ENCODE measurements around the gene RASL11B.

Gene RASL11B

DNA sequence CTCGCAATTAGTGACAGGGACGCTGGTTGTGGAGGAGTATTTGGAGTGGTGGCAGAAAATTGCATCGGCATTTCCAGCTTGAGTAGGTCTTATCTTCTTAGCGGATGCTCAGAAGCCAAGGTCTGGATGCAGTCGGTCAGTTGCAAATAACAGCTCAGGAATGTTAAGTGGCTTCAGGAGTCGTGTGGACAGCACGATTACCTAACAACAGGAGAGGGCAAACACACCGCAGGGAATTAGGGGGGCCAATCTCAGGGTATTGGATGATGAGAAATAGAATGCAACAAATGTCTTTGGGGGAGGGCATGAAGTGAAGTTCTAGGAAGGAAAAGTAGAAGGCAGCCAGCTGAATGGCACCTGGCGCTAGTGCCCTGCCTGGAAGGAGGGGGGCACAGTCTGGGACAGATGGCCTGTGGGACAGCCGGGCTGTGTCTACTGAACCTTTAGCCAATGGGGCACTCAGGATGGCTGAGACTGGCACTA lies 11.8 kb downstream of the RASL11B start:
- Histone ChIP-seq H3K27me3 (ENCODE audit: control insufficient read depth in 1 of 2, insufficient read depth in 2 of 2, low read length in 2 of 2) (no peaks in the 10 kb centered on the region), H3K27ac (ENCODE audit: low read length) (no peak overlapping the region), H3K9me3 (ENCODE audit: control insufficient read depth in 2 of 2, low read length in 2 of 2) (no peaks in the 10 kb centered on the region), H3K9ac (ENCODE audit: low read length in 2 of 2) (no peak overlapping the region), H3K4me1 (ENCODE audit: control insufficient read depth, insufficient read depth, low read length) (peaks cover 14% of the 10 kb centered on the region), H3K4me3 (ENCODE audit: low read length in 2 of 2) (no peak overlapping the region), H3K36me3 (ENCODE audit: control insufficient read depth in 2 of 2, insufficient read depth in 2 of 2, low read length in 2 of 2) (no peaks in the 10 kb centered on the region)

DNA sequence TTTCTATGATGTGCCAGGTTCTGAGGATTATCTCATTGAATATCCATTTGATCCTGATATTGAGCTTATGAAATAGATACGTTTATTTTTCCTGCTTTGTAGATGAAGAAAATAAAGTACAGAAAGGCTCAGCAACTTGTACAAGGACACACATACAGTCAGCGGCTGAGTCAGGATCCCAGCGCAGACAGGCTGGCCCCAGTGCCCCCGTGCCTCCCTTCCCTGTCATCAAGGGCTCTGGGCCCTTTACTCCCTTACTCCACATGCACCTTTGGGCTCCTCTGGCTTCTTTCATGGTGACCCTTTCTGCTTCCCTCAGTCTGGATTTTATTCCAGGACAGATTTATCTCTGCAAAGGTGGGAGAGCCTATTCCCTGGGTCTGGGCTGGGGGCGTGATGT lies 12.8 kb downstream of the RASL11B start:
- no peak overlapping the region for H3K27ac ChIP-seq (ENCODE audit: low read length)
- H3K4me3 ChIP-seq (ENCODE audit: low read length in 2 of 2), result no peak overlapping the region
- H3K27me3 ChIP-seq (ENCODE audit: control insufficient read depth in 1 of 2, insufficient read depth in 2 of 2, low read length in 2 of 2), result no peaks in the 10 kb centered on the region
- H3K9ac ChIP-seq (ENCODE audit: low read length in 2 of 2), result no peak overlapping the region
- peaks cover 3% of the 10 kb centered on the region for H3K4me1 ChIP-seq (ENCODE audit: control insufficient read depth, insufficient read depth, low read length)
- H3K36me3 ChIP-seq (ENCODE audit: control insufficient read depth in 2 of 2, insufficient read depth in 2 of 2, low read length in 2 of 2), result no peaks in the 10 kb centered on the region
- H3K9me3 ChIP-seq (ENCODE audit: control insufficient read depth in 2 of 2, low read length in 2 of 2), result no peaks in the 10 kb centered on the region

DNA sequence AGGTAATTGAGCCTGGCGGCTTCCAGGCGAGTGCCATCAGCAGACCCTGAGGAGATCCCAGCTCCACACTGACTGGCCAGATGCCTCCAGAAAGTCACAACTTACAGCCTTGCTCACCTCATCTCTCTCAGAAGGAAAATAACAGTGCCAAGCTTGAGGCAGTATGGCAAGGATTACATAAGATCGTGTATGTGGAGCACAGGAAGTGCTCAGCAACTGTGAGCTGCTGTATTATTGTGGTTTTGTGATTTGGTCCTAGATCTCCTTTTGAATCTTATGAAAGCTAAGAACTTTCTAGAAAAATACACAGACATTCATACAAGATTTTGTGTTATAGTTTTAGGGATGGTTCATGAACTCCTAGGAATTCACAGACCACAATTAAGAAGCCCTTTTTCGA lies 14.0 kb downstream of the RASL11B start:
- no peaks in the 10 kb centered on the region for H3K27me3 ChIP-seq (ENCODE audit: control insufficient read depth in 1 of 2, insufficient read depth in 2 of 2, low read length in 2 of 2)
- H3K4me3 ChIP-seq (ENCODE audit: low read length in 2 of 2), result no peak overlapping the region
- no peaks in the 10 kb centered on the region for H3K36me3 ChIP-seq (ENCODE audit: control insufficient read depth in 2 of 2, insufficient read depth in 2 of 2, low read length in 2 of 2)
- H3K27ac ChIP-seq (ENCODE audit: low read length), result no peak overlapping the region
- H3K4me1 ChIP-seq (ENCODE audit: control insufficient read depth, insufficient read depth, low read length), result no peaks in the 10 kb centered on the region
- H3K9ac ChIP-seq (ENCODE audit: low read length in 2 of 2), result no peak overlapping the region
- H3K9me3 ChIP-seq (ENCODE audit: control insufficient read depth in 2 of 2, low read length in 2 of 2), result no peaks in the 10 kb centered on the region

DNA sequence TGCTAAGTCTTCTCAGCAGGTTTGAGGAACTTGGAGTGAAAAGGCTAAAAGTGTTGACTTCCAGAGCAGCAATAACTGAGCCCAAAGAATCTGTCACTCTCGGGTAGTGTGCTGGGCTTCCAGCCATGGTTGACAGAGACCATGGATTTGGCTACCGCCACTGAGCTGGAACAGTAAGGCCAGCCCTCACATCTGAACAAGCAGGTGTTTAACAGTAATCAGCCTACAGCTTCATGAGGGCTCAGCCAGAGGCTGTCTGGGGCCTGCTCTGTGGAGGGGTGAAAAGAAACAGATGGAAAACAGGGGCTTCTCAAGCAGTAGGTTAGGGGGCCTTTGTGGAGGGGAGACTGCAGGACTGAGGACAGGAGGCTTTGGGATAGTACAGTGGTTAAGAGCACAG lies 14.9 kb downstream of the RASL11B start:
- Histone ChIP-seq H3K36me3 (ENCODE audit: control insufficient read depth in 2 of 2, insufficient read depth in 2 of 2, low read length in 2 of 2) (no peaks in the 10 kb centered on the region), H3K4me3 (ENCODE audit: low read length in 2 of 2) (no peak overlapping the region), H3K9ac (ENCODE audit: low read length in 2 of 2) (no peak overlapping the region), H3K27ac (ENCODE audit: low read length) (no peak overlapping the region), H3K9me3 (ENCODE audit: control insufficient read depth in 2 of 2, low read length in 2 of 2) (no peaks in the 10 kb centered on the region), H3K4me1 (ENCODE audit: control insufficient read depth, insufficient read depth, low read length) (no peaks in the 10 kb centered on the region), H3K27me3 (ENCODE audit: control insufficient read depth in 1 of 2, insufficient read depth in 2 of 2, low read length in 2 of 2) (no peaks in the 10 kb centered on the region)

DNA sequence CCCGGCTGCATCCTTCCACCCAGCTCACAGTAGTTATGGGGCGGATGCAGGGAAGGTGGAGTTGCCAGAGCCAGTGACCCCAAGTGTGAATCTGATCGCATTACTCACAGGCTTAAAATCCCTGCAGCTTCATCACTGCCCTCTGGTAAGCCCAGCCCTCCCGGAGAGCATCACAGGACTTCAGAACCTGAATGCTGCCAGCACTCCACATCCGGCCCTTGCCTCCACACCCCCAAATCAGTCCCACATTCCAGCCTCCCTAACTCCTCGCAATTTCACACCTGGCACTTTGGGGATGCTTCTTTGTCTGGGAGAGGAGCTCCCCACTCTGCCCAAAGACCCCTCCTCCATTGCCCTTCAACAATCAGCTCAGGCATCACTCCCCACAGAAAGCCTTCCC lies 15.6 kb downstream of the RASL11B start:
- no peaks in the 10 kb centered on the region for H3K27me3 ChIP-seq (ENCODE audit: control insufficient read depth in 1 of 2, insufficient read depth in 2 of 2, low read length in 2 of 2)
- no peak overlapping the region for H3K27ac ChIP-seq (ENCODE audit: low read length)
- H3K4me1 ChIP-seq (ENCODE audit: control insufficient read depth, insufficient read depth, low read length), result no peaks in the 10 kb centered on the region
- H3K9ac ChIP-seq (ENCODE audit: low read length in 2 of 2), result no peak overlapping the region
- no peak overlapping the region for H3K4me3 ChIP-seq (ENCODE audit: low read length in 2 of 2)
- no peaks in the 10 kb centered on the region for H3K9me3 ChIP-seq (ENCODE audit: control insufficient read depth in 2 of 2, low read length in 2 of 2)
- no peaks in the 10 kb centered on the region for H3K36me3 ChIP-seq (ENCODE audit: control insufficient read depth in 2 of 2, insufficient read depth in 2 of 2, low read length in 2 of 2)

DNA sequence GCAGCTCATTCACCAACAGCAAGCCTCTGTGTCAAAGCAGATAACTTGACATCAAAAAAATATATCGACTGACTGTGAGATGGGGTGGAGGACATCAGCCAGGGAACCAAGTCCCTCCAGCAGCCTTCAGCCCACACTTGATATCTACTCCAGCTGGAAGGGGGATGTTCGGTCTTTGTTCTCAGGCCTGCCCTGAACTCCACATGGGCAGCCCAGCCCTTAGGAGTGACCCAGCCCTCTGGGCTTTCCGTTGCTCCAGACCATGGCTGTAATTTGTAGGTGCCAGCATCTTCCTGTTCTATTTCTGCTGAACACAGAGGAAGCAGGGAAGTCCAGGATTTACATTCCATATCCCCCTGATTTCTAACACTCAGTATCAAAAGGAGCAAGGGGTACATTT lies 17.4 kb downstream of the RASL11B start:
- H3K36me3 ChIP-seq (ENCODE audit: control insufficient read depth in 2 of 2, insufficient read depth in 2 of 2, low read length in 2 of 2), result no peaks in the 10 kb centered on the region
- H3K27me3 ChIP-seq (ENCODE audit: control insufficient read depth in 1 of 2, insufficient read depth in 2 of 2, low read length in 2 of 2), result no peaks in the 10 kb centered on the region
- no peak overlapping the region for H3K4me3 ChIP-seq (ENCODE audit: low read length in 2 of 2)
- no peak overlapping the region for H3K9ac ChIP-seq (ENCODE audit: low read length in 2 of 2)
- H3K9me3 ChIP-seq (ENCODE audit: control insufficient read depth in 2 of 2, low read length in 2 of 2), result no peaks in the 10 kb centered on the region
- H3K4me1 ChIP-seq (ENCODE audit: control insufficient read depth, insufficient read depth, low read length), result no peaks in the 10 kb centered on the region
- no peak overlapping the region for H3K27ac ChIP-seq (ENCODE audit: low read length)

DNA sequence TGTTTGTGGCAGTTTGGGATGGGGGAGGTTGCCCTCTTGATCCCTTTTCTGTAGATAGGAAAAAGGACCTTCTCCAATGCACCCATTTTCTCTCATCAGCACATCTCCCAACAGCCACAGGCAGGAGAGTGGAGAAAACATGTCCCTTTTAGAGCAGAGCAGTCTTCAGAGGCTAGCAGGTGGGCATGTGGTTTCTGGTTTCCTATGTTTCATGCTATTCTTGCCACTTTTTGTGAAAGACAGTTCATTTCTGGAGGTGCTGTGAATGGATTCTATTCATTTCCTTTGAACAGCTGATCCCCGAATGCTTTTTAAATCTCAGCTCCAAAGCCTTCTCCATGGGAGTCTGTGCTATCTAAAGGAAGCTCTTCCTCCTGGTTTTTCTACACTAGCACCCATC lies 18.9 kb downstream of the RASL11B start:
- Histone ChIP-seq H3K27me3 (ENCODE audit: control insufficient read depth in 1 of 2, insufficient read depth in 2 of 2, low read length in 2 of 2) (no peaks in the 10 kb centered on the region), H3K27ac (ENCODE audit: low read length) (no peak overlapping the region), H3K36me3 (ENCODE audit: control insufficient read depth in 2 of 2, insufficient read depth in 2 of 2, low read length in 2 of 2) (no peaks in the 10 kb centered on the region), H3K9me3 (ENCODE audit: control insufficient read depth in 2 of 2, low read length in 2 of 2) (no peaks in the 10 kb centered on the region), H3K9ac (ENCODE audit: low read length in 2 of 2) (no peak overlapping the region), H3K4me3 (ENCODE audit: low read length in 2 of 2) (no peak overlapping the region), H3K4me1 (ENCODE audit: control insufficient read depth, insufficient read depth, low read length) (no peaks in the 10 kb centered on the region)

DNA sequence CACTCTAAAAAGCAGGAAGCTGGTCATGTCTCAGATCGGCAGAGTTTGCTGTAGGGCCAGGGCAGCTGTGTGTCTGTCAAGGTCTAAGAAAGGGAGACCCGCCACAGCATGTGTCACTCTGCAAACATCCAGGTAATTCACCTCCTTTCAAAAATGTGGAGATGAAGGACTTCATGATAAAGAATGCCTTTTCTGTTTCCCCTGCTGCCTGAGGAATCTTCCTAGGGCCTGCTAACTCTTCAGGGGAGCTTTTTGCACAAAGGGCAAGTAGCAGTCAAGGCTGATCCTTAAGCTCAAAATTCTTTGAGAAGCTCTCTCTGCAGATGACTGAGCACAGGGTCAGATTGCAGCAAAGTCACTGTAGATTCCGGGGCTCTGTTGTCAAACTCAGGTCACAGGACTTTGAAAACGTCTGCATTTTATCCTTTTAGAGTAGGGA lies 21.1 kb downstream of the RASL11B start:
- no peak overlapping the region for H3K4me3 ChIP-seq (ENCODE audit: low read length in 2 of 2)
- no peak overlapping the region for H3K27ac ChIP-seq (ENCODE audit: low read length)
- H3K9me3 ChIP-seq (ENCODE audit: control insufficient read depth in 2 of 2, low read length in 2 of 2), result no peaks in the 10 kb centered on the region
- no peak overlapping the region for H3K9ac ChIP-seq (ENCODE audit: low read length in 2 of 2)
- H3K36me3 ChIP-seq (ENCODE audit: control insufficient read depth in 2 of 2, insufficient read depth in 2 of 2, low read length in 2 of 2), result no peaks in the 10 kb centered on the region
- H3K4me1 ChIP-seq (ENCODE audit: control insufficient read depth, insufficient read depth, low read length), result no peaks in the 10 kb centered on the region
- H3K27me3 ChIP-seq (ENCODE audit: control insufficient read depth in 1 of 2, insufficient read depth in 2 of 2, low read length in 2 of 2), result no peaks in the 10 kb centered on the region

DNA sequence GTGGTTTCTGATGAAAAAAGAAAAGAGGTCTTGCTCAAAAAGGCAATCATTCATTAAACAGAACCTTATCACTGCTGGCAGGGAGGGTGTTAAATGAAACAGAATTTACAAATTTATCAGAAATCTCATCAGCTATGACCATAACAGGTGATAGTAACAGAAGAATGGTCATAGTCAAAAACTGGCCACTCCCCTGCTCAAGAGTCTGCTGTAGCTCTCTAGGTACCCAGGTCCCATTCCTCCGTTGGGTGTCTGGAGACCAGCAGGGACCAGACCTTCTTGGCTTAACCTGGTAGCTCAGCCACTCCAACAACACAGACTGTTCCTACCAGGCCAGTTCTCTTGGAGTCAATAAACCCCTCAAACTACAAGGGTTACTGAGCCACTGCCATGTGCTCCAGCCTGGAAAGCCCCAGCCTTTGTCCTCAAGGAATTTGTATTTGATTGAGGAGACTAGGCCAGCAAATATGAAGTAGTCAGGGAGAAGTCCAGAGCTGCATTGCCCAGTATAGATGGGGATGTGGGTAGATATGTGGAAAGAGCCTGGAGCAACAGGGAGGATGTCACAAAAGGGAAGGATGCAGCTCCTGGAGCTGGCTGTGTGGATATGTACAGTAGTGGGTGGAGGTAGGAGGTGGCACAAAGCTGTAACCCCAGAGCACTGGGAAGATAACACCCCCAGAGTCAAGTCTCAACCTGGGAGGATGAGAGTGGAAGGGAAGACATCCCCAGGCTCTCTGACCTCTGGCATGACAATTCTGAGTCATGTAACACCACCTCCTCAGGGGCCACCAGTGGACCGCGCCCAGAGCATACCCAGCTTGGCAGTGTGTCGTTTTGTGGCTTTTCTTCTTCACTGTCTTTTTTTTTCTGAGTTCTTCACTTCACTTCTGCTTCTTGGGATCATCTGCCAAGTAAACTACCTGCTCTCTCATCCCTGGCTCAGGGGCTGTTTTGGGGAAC lies 21.9 kb downstream of the RASL11B start:
- Histone ChIP-seq H3K36me3 (ENCODE audit: control insufficient read depth in 2 of 2, insufficient read depth in 2 of 2, low read length in 2 of 2) (no peaks in the 10 kb centered on the region), H3K27ac (ENCODE audit: low read length) (no peak overlapping the region), H3K9ac (ENCODE audit: low read length in 2 of 2) (no peak overlapping the region), H3K4me3 (ENCODE audit: low read length in 2 of 2) (no peak overlapping the region), H3K9me3 (ENCODE audit: control insufficient read depth in 2 of 2, low read length in 2 of 2) (no peaks in the 10 kb centered on the region), H3K4me1 (ENCODE audit: control insufficient read depth, insufficient read depth, low read length) (no peaks in the 10 kb centered on the region), H3K27me3 (ENCODE audit: control insufficient read depth in 1 of 2, insufficient read depth in 2 of 2, low read length in 2 of 2) (no peaks in the 10 kb centered on the region)

DNA sequence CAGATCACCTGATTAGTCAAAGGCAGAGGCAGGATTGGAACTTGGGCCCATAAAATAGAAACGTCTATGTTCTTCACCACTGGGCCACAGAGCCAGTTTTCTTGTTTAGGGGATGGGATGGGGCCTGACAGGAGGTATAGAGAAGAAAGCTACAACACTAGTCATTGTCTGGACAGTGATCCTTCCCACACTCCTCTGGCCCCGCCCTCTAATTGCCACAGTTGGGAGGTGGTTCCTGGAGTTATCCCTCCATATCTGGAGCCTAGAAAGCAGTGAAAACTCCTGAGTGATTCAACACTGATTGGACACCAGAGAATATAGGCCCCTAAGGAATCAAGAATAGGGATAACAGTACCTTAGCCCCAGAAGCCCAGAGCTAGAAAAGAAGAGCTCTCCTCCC lies 22.9 kb downstream of the RASL11B start:
- no peak overlapping the region for H3K9ac ChIP-seq (ENCODE audit: low read length in 2 of 2)
- H3K4me1 ChIP-seq (ENCODE audit: control insufficient read depth, insufficient read depth, low read length), result no peaks in the 10 kb centered on the region
- H3K36me3 ChIP-seq (ENCODE audit: control insufficient read depth in 2 of 2, insufficient read depth in 2 of 2, low read length in 2 of 2), result no peaks in the 10 kb centered on the region
- H3K27ac ChIP-seq (ENCODE audit: low read length), result no peak overlapping the region
- H3K4me3 ChIP-seq (ENCODE audit: low read length in 2 of 2), result no peak overlapping the region
- no peaks in the 10 kb centered on the region for H3K27me3 ChIP-seq (ENCODE audit: control insufficient read depth in 1 of 2, insufficient read depth in 2 of 2, low read length in 2 of 2)
- H3K9me3 ChIP-seq (ENCODE audit: control insufficient read depth in 2 of 2, low read length in 2 of 2), result no peaks in the 10 kb centered on the region

DNA sequence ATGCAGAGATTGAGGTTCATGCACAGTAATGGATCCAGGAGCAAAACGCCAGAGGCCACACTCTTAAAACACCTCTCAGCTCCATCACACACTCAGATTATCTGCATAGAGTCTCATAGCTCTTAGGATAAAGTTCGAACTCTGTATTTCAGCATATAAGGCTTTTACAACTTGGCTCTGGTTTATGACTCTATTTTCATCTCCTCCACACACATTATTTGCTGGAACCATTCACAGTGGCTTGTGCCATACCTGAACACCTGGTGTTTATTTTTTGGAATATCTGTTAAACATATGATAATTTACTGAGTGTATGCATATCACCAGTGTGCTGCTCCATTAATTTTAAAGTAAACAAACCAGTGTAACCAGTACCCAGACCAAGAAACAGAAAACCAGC lies 27.2 kb downstream of the RASL11B start:
- Histone ChIP-seq H3K9me3 (ENCODE audit: control insufficient read depth in 2 of 2, low read length in 2 of 2) (no peaks in the 10 kb centered on the region), H3K9ac (ENCODE audit: low read length in 2 of 2) (no peak overlapping the region), H3K36me3 (ENCODE audit: control insufficient read depth in 2 of 2, insufficient read depth in 2 of 2, low read length in 2 of 2) (no peaks in the 10 kb centered on the region), H3K27me3 (ENCODE audit: control insufficient read depth in 1 of 2, insufficient read depth in 2 of 2, low read length in 2 of 2) (no peaks in the 10 kb centered on the region), H3K27ac (ENCODE audit: low read length) (no peak overlapping the region), H3K4me1 (ENCODE audit: control insufficient read depth, insufficient read depth, low read length) (no peaks in the 10 kb centered on the region), H3K4me3 (ENCODE audit: low read length in 2 of 2) (no peak overlapping the region)
